HepG2 (cell line): ENCODE data around the gene ZNF3. TPM values are rescaled to one million over a fixed set of nuclear protein-coding genes. Genes with fewer than 3 reads are reported as not detected.

ENCODE experiments used
- MED13 ChIP-seq: sonication (generic); formaldehyde crosslinking; IDR thresholded peaks from 2 replicates; pipeline ENCODE4 v1.5.0; 2020; ENCODE audit warnings: missing genetic modification reagents
- RAD21 ChIP-seq: fragments of 450-650 bp; formaldehyde crosslinking; IDR thresholded peaks from 2 replicates; pipeline ENCODE4 v1.5.0; 2020; ENCODE audit warnings: mild to moderate bottlenecking
- YEATS2 ChIP-seq: sonication (generic); formaldehyde crosslinking; IDR thresholded peaks from 2 replicates; pipeline ENCODE4 v1.4.0; 2020; ENCODE audit warnings: missing genetic modification reagents, borderline replicate concordance
- ZFP36 ChIP-seq: fragments of 150-350 bp; IDR thresholded peaks from 2 replicates; pipeline ENCODE4 v1.6.1; 2018; ENCODE audit warnings: borderline replicate concordance, low read length, low read depth; ENCODE audit not compliant: partially characterized antibody
- ZFP62 ChIP-seq: sonication (generic); formaldehyde crosslinking; IDR thresholded peaks from 2 replicates; pipeline ENCODE4 v1.4.0; 2020; ENCODE audit warnings: missing genetic modification reagents
- ZMYM3 ChIP-seq: sonication (generic); formaldehyde crosslinking; IDR thresholded peaks from 2 replicates; pipeline ENCODE4 v1.5.1; 2020; ENCODE audit warnings: mild to moderate bottlenecking, missing genetic modification reagents
- ZNF326 ChIP-seq: sonication (generic); formaldehyde crosslinking; IDR thresholded peaks from 2 replicates; pipeline ENCODE4 v1.4.0; 2020; ENCODE audit warnings: missing genetic modification reagents, borderline replicate concordance
- ZNF383 ChIP-seq: sonication (generic); formaldehyde crosslinking; IDR thresholded peaks from 2 replicates; pipeline ENCODE4 v1.4.0; 2020; ENCODE audit warnings: missing genetic modification reagents, mild to moderate bottlenecking, borderline replicate concordance
- ZNF460 ChIP-seq: sonication (generic); formaldehyde crosslinking; IDR thresholded peaks from 2 replicates; pipeline ENCODE4 v1.5.1; 2020; ENCODE audit warnings: missing genetic modification reagents, mild to moderate bottlenecking, borderline replicate concordance
- ZNF501 ChIP-seq: sonication (generic); formaldehyde crosslinking; IDR thresholded peaks from 2 replicates; pipeline ENCODE4 v1.5.1; 2020; ENCODE audit warnings: mild to moderate bottlenecking, moderate library complexity, missing genetic modification reagents
- ZNF850 ChIP-seq: sonication (generic); formaldehyde crosslinking; conservative IDR thresholded peaks from 2 replicates; pipeline ENCODE4 v1.9.0; 2021; ENCODE audit warnings: mild to moderate bottlenecking, missing genetic modification reagents
- polyA plus RNA-seq, 8 experiments: library from polyadenylated mRNA; depleted of rRNA in 3 of 8; stranded (reverse) in 7 of 8; unstranded in 1 of 8; fragments of >200 nt; fragmentation: Illumina TruSeq in 4 of 8; extraction: Trizol in 4 of 8; gene quantifications; 2 replicates each; pipeline versions ENCODE4 v1.2.1 to v1.2.3, GENCODE V29; 2011 to 2016; ENCODE audit warnings: low read depth in 4 of 8, missing spikeins in 1 of 8, mixed read lengths in 1 of 8; ENCODE audit not compliant: insufficient read depth in 1 of 8
- total RNA-seq, 5 experiments: library from RNA; depleted of rRNA; stranded (reverse); fragments of >200 nt; fragmentation: Illumina TruSeq; extraction: Trizol; gene quantifications; 2 replicates each; pipeline ENCODE4 v1.2.3, GENCODE V29; 2016; ENCODE audit warnings: low read depth in 1 of 5
- TF ChIP-seq, protein P1 (sequence below), 2 experiments: sonication (generic) in 1 of 2; formaldehyde crosslinking in 1 of 2; IDR thresholded peaks; 2 replicates each; pipeline versions ENCODE4 v1.6.1 to v1.9.0; 2014 to 2022; ENCODE audit warnings: antibody characterized with exemption in 1 of 2, borderline replicate concordance in 1 of 2, inconsistent platforms in 1 of 2, low read depth in 1 of 2, missing genetic modification reagents in 1 of 2
- TF ChIP-seq, protein P2 (sequence below): sonication (generic); formaldehyde crosslinking; IDR thresholded peaks from 2 replicates; pipeline ENCODE4 v1.4.0; 2020; ENCODE audit warnings: missing genetic modification reagents, borderline replicate concordance
- TF ChIP-seq, protein P3 (sequence below): IDR thresholded peaks from 2 replicates; pipeline ENCODE4 v1.6.1; 2012; ENCODE audit warnings: low read depth, low read length, improper control_type of control experiment
- TF ChIP-seq, protein P4 (sequence below): sonication (generic); formaldehyde crosslinking; IDR thresholded peaks from 2 replicates; pipeline ENCODE4 v1.4.0; 2020; ENCODE audit warnings: missing genetic modification reagents

Gene ZNF3
- total and polyA plus RNA-seq, 2 of the 13 experiments (the other 11 are each of a cell fraction or from before 2014, with no cell fraction given) = 33.7 to 56.9 TPM

DNA sequence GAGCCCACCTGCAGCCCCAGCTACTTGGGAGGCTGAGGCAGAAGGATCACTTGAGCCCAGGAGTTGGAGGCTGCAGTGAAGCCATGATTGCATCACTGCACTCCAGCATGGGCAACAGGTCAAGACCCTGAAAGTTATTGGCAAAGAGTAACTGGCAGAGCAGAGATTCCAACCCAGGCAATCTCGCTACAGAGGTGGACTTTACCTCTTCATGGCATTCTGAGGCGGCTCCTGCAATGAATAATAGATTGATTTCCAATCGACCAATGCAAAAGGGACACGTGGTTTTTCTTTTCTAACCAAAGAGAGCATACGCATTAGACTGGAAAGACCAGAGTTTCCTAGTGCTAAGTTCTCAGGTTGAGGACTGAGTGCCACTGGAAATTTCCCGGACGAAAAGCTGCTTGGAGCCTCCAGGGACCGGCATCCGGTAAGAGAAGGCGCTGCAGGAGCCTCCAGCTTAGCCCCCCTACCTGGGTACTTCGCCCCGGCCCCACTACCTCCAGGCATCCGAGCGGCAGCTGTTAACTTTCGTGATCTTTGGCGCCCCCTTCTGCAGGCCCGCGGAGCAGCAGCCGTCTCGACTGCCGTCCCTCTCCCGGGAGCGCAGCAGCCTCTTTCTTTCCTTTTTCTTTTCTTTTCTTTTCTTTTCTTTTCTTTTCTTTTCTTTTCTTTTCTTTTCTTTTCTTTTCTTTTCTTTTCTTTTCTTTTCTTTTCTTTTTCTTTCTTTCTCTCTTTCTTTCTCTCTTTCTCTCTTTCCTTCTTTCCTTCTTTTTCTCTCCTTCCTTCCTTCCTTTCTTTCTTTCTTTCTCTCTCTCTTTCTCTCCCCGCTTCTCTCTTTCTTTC lies 49.3 kb upstream of the ZNF3 start (continued):
- TF ChIP-seq RAD21 (CRISPR knock-in tag) = peak; percentile 81
- peak; percentile 52 for TF ChIP-seq YEATS2 (CRISPR knock-in tag)
- TF ChIP-seq ZNF326 (CRISPR knock-in tag) = no peak
- TF ChIP-seq ZNF850 (CRISPR knock-in tag) = no peak
- TF ChIP-seq, protein P1, sequence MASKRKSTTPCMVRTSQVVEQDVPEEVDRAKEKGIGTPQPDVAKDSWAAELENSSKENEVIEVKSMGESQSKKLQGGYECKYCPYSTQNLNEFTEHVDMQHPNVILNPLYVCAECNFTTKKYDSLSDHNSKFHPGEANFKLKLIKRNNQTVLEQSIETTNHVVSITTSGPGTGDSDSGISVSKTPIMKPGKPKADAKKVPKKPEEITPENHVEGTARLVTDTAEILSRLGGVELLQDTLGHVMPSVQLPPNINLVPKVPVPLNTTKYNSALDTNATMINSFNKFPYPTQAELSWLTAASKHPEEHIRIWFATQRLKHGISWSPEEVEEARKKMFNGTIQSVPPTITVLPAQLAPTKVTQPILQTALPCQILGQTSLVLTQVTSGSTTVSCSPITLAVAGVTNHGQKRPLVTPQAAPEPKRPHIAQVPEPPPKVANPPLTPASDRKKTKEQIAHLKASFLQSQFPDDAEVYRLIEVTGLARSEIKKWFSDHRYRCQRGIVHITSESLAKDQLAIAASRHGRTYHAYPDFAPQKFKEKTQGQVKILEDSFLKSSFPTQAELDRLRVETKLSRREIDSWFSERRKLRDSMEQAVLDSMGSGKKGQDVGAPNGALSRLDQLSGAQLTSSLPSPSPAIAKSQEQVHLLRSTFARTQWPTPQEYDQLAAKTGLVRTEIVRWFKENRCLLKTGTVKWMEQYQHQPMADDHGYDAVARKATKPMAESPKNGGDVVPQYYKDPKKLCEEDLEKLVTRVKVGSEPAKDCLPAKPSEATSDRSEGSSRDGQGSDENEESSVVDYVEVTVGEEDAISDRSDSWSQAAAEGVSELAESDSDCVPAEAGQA (IDR thresholded peaks at IDR 0.05; ENCODE audit: low read depth) = no peak
- TF ChIP-seq, protein P1 (CRISPR knock-in tag; IDR thresholded peaks at IDR 0.05; ENCODE audit: borderline replicate concordance) = no peak
- TF ChIP-seq, protein P2, sequence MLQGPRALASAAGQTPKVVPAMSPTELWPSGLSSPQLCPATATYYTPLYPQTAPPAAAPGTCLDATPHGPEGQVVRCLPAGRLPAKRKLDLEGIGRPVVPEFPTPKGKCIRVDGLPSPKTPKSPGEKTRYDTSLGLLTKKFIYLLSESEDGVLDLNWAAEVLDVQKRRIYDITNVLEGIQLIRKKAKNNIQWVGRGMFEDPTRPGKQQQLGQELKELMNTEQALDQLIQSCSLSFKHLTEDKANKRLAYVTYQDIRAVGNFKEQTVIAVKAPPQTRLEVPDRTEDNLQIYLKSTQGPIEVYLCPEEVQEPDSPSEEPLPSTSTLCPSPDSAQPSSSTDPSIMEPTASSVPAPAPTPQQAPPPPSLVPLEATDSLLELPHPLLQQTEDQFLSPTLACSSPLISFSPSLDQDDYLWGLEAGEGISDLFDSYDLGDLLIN = no peak
- TF ChIP-seq, protein P3, sequence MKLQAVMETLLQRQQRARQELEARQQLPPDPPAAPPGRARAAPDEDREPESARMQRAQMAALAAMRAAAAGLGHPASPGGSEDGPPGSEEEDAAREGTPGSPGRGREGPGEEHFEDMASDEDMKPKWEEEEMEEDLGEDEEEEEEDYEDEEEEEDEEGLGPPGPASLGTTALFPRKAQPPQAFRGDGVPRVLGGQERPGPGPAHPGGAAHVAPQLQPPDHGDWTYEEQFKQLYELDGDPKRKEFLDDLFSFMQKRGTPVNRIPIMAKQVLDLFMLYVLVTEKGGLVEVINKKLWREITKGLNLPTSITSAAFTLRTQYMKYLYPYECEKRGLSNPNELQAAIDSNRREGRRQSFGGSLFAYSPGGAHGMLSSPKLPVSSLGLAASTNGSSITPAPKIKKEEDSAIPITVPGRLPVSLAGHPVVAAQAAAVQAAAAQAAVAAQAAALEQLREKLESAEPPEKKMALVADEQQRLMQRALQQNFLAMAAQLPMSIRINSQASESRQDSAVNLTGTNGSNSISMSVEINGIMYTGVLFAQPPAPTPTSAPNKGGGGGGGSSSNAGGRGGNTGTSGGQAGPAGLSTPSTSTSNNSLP = peak; percentile 77; the same call in 1 of the 2 replicates
- TF ChIP-seq MED13 (CRISPR knock-in tag) = no peak
- no peak for TF ChIP-seq ZFP36
- TF ChIP-seq ZNF460 (CRISPR knock-in tag) = no peak; the same call in 1 of the 2 replicates
- TF ChIP-seq ZFP62 = no peak
- TF ChIP-seq, protein P4, sequence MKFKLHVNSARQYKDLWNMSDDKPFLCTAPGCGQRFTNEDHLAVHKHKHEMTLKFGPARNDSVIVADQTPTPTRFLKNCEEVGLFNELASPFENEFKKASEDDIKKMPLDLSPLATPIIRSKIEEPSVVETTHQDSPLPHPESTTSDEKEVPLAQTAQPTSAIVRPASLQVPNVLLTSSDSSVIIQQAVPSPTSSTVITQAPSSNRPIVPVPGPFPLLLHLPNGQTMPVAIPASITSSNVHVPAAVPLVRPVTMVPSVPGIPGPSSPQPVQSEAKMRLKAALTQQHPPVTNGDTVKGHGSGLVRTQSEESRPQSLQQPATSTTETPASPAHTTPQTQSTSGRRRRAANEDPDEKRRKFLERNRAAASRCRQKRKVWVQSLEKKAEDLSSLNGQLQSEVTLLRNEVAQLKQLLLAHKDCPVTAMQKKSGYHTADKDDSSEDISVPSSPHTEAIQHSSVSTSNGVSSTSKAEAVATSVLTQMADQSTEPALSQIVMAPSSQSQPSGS = 0 out of 2 replicates have a peak, but pooled peaks have one; percentile 6
- TF ChIP-seq ZNF501 (CRISPR knock-in tag) = peak; percentile 67
- TF ChIP-seq ZMYM3 (CRISPR knock-in tag) = peak; percentile 82
- no peak for TF ChIP-seq ZNF383 (CRISPR knock-in tag)
